GM21786 (cell line): Measurements from ENCODE around the gene TFR2.
A peak's percentile ranks its signal among the peaks of the same experiment; 100 is the strongest.
"Not testable (repeated sequence)": the region's sequence is repeated elsewhere in the genome, so short reads cannot be mapped to it uniquely, and the experiment has no call there.

Source experiments
- ATAC-seq: cut with Tn5 transposase; IDR thresholded peaks from one replicate; pipeline ENCODE4 v1.9.1; 2021; ENCODE audit not compliant: unreplicated experiment

Gene TFR2

GRCh38 chr7:100678291-100678984, 37.1 kb upstream of the TFR2 start:
- ATAC-seq = no peak

- no peak for ATAC-seq
These were observed 36.2 kb upstream of the TFR2 start for GRCh38 chr7:100677308-100678267.

GRCh38 chr7:100676501-100677306, 35.4 kb upstream of the TFR2 start:
- no peak for ATAC-seq

- ATAC-seq = peak; percentile 39
These were observed 34.4 kb upstream of the TFR2 start for GRCh38 chr7:100675581-100676350.

- no peak for ATAC-seq
These were observed 33.7 kb upstream of the TFR2 start for GRCh38 chr7:100675105-100675451.

GRCh38 chr7:100674411-100675104, 33.2 kb upstream of the TFR2 start:
- ATAC-seq = no peak

- no peak for ATAC-seq
These were observed 32.6 kb upstream of the TFR2 start for GRCh38 chr7:100673942-100674410.

- ATAC-seq = peak; percentile 57
These were observed 32.1 kb upstream of the TFR2 start, which contains the start of gene GNB2 for GRCh38 chr7:100673302-100673941. GNB2 (plus strand) TSS chr7:100673740; CDS start chr7:100676266, 2,526 bp downstream.

- no peak for ATAC-seq
These were observed 30.3 kb upstream of the TFR2 start for GRCh38 chr7:100671353-100672327.

- no peak for ATAC-seq
These were observed 28.7 kb upstream of the TFR2 start for GRCh38 chr7:100670074-100670473.

GRCh38 chr7:100669106-100669505, 27.8 kb upstream of the TFR2 start:
- ATAC-seq = not testable (repeated sequence)

- ATAC-seq = no peak
These were observed 26.7 kb upstream of the TFR2 start for GRCh38 chr7:100668069-100668449.

- no peak for ATAC-seq
These were observed 26.1 kb upstream of the TFR2 start for GRCh38 chr7:100667331-100668068.

- ATAC-seq = no peak
These were observed 23.9 kb upstream of the TFR2 start for GRCh38 chr7:100665168-100665726.

GRCh38 chr7:100662194-100662776, 20.9 kb upstream of the TFR2 start:
- not testable (repeated sequence) for ATAC-seq

GRCh38 chr7:100655908-100656674, 14.7 kb upstream of the TFR2 start, which contains the start of gene ACTL6B:
ACTL6B (minus strand) TSS chr7:100656448; CDS start chr7:100656354, 94 bp downstream.
- ATAC-seq = no peak
